GM19468 (cell line): ENCODE measurements around the gene KPNB1.
"Not testable (repeated sequence)": the region's sequence is repeated elsewhere in the genome, so short reads cannot be mapped to it uniquely, and the experiment has no call there.

Source experiments
- ATAC-seq: cut with Tn5 transposase; IDR thresholded peaks from one replicate; pipeline ENCODE4 v1.9.1; 2021; ENCODE audit warnings: mild to moderate bottlenecking, moderate library complexity, moderate number of reproducible peaks; ENCODE audit not compliant: unreplicated experiment; ENCODE audit errors: extremely low read depth

Gene KPNB1

DNA sequence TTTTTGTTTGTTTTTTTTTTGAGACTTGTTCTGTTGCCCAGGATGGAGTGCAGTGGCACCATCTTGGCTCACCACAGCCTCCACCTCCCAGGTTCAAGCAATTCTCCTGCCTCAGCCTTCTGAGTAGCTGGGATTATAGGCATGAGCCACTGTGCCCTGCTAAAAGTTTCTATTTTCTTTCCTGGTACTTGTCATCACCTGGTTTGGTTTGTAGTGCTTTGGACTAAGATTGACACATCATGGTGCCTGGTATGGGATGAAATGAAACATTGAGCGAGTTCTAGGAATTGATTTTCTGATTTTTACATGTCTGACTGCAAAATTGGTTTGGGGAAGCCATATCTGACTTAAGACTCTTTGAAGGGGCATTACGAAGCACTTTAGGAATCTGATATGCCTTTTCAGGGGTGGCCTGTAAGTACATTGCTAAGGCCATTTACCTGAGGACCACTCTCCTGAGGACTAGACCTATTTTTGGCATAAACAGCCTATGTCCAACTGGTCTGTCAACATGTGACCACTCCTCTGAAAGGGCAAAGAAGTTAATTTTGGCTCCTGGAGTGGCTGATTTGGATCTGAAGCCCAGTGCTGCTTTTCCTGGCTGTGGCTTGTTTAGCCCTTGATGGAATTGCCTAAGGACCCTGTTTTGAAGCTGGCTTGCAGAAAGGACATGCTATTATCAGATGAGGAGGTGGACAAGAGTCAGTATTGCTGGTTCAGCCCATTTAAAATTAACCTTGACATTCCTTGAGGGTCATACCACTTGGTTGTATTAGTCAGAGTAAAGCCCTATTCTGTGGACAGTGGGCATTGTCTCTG lies 25.9 kb downstream of the KPNB1 start:
- no peak for ATAC-seq

DNA sequence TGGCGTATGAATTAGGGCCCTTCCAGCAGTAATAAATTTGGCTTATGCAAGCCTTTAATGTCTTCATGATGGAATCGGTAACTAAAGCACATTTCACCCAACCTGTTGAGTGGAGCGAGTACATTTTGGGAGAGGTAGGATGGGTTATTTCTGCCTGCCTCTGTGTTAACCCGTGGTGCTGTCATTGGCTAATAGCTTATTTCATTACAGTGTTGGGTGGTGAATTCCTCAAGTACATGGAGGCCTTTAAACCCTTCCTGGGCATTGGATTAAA lies 26.4 kb downstream of the KPNB1 start:
- no peak for ATAC-seq

DNA sequence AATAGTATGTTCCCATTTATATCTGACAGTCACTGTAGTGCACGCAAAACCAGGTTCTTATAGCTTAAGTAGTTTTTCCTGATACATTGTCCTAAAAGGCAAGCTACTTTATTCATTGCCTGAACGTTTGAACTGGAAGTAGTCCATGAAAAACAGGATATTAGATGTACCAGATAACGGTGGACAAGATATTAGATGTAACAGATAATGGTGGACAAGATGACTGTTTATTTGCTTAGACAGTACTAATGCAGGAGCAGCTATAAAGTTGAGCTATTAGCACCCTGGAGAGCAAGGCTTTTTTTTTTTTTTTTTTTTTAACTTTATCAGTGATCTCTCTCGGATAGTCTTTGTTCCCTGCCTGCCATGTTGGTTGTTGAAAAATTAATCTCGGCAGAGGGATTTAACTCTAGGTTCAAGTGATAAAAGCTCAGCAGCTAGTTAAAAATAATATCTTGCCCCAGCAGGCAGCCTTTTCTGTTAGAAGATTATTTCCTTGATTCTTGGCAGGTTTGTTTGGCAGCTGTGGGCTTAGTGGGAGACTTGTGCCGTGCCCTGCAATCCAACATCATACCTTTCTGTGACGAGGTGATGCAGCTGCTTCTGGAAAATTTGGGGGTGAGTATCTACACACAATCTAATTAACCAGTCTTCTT lies 26.9 kb downstream of the KPNB1 start:
- ATAC-seq: no peak

DNA sequence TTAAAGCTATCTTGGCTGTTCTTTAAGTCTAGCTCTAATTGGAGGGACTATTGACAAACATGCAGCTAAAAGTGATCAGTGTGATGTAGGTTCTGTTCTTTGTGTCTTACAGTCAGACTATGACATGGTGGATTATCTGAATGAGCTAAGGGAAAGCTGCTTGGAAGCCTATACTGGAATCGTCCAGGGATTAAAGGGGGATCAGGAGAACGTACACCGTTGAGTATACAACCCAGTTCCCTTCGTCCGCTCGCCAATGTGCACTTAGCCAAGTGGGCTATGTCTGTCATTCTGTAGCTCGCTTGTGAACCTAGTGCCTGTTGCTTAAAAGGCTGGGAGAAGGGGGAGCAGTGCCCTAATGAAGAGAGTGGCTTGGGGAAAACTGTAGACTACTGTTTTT lies 28.5 kb downstream of the KPNB1 start:
- no peak for ATAC-seq

DNA sequence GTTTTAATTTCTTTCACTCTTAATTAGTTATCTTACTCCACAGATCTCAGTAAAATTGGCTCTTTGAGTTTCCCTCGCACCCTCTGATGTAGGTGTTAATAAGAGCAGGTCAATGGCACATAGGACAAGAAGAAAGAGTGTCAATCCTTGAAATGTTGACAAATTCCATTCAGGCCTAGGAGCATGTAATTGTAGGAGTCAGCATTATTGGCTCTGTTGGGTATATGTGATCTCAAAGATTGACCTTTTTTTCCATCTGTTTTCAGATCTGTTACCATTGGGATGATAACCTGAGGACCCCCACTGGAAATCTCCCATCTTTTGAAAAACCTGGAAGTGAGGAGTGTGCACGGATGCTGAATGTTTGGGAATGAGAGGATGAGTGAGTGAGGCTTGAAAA lies 32.4 kb downstream of the KPNB1 start:
- no peak for ATAC-seq

DNA sequence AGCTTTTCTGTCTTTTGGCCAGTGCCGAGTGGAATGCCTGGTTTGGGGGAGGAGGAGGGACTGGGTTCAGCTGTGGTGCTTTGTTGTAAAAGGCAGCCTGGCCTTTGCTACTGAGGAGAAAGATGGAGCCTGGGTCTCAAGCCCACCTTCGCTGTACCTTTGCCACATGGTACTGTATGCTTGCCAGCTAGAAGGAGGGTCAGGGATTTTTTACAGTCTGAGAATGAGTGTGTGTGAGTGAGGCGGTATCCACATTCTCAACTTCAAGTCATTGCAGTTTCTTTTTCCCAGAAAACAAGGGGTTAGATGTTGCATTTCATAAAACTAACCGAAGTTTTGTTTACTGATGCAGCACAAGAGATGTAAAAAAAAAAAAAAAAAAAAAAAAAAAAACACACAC lies 33.0 kb downstream of the KPNB1 start:
- not testable (repeated sequence) for ATAC-seq

DNA sequence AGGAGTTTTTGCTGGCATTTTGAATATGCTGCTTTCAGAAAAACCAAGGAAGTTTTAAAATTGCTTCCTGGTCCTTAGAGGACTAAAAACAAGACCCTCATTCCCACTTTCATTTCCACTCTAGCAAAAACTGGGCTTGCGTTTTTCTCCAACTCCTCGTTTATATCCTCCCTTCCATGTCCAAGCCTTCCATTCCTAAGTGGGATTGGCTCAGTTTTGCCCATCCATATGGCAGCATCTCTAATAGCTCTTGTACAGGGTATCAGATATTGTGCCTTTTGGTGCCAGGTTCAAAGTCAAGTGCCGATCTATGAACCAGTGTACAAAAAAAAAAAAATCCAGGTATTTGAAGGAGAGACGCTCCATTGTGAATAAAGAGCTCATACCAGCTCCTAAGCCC lies 34.3 kb downstream of the KPNB1 start:
- ATAC-seq: no peak

DNA sequence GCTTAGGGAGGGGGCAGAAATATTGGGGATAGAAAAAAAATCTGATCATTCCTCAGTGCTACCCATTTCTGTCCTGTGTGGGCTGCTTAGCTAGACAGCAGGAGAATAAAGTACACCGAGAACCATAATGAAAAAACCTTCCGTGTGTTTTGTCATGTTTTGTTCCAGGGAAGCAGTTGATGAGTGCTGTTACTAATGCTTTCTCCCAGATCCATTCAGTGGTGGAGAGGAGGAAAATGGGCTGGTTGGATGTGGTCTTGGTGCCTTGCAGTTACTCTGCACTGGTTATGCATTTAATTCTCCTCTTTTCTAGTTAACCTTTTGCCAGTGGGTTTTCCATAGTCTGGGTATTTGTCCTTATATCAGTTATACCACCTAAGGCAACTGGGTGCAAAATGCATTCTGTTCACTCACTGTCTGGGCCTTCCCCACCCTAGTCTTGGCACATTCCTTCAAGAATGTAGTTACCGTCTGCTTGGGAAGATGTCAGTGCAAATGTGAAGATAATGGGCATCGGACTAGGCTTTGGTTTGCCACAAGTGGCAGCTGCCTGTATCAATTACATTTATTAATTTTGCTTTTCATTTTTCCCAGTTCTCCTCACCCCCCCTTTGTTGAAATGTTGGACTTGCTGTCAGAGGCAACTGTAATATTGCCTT lies 34.9 kb downstream of the KPNB1 start:
- ATAC-seq: no peak

DNA sequence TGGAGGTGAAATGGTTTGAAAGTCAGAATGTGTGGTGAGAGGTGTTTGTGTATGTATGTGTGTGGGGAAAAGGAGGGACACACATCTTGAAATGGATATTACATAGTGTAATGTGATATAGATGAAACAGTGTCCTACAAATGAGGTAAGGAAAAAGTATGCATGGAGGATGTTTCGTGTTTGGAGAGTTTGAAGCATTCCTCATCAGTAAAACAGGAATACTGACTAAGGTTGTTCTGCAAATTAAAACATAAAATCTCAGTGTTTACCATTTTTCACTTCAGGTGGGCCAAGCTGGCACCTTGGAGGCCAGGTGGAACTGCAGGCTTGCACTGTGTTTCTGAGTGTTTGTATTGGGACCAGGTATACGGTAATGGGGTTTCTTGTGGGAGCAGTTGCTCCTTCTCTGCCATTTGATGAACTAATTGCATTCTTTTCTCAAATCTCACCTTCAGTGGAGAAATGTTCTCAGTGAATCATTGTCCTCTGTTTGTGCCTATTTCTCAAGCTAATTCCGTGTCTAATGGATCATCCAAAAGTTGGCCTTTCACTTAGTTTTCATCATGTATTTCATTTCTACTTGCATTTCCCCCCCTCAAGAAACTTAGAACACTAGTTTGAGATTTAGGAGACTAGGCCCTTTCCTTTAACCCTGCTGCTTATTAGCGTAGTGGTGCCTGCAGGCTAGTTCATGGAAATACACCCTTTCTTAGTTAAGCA lies 36.0 kb downstream of the KPNB1 start:
- no peak for ATAC-seq

DNA sequence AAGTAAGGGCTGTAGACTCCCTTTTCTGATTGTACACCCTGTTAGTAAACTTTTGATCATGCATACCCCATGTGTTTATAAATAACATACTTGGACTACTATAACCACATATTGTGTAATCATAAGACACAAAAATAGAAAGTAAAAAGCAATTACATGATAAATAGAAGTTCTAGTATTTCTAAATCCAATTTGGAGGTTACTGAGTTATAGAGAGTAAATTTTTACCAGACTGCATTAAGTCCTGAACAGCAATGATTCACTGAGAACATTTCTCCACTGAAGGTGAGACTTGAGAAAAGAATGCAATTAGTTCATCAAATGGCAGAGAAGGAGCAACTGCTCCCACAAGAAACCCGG lies 36.5 kb downstream of the KPNB1 start:
- ATAC-seq: no peak

DNA sequence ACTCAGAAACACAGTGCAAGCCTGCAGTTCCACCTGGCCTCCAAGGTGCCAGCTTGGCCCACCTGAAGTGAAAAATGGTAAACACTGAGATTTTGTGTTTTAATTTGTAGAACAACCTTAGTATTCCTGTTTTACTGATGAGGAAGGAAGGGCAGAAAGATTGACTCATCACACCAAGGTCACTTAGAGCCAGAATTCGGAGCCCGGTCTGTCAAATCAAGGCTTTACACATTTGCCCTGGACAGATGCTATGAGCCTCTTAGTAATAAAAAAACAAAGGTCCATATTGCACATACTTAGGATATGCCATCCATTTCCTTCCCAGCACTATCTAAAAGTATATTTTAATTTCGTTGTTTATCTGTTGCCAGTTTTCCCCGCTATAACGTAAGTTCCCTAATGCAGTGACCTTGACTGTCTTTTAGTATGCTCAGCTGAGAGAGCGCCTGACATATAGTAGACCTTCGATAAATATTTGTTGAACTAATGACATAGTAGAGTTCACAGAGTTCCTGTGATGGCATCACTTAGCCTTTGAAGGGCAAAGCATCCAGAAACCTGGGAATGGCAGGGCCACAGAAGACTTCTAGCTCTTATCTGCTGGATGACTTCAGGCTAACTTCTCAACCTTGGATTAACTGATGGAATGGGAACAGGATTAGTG lies 37.1 kb downstream of the KPNB1 start:
- ATAC-seq: no peak

DNA sequence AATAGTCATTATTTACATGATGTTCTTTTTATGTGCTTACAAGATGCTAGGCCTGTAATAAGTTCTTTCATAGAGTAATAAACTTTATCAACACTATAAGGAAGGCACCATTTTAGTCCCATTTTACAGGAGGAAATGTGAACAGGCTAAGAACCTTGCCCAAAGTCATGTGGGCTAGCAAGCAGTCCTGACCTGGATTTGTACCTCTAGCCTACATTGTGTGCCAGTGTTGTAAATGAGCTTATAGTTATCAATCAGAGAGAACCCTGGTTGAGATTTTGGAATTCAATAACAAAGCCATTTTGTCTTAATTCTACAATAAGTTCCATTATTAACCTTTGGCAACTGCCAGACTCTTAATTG lies 37.6 kb downstream of the KPNB1 start:
- no peak for ATAC-seq

DNA sequence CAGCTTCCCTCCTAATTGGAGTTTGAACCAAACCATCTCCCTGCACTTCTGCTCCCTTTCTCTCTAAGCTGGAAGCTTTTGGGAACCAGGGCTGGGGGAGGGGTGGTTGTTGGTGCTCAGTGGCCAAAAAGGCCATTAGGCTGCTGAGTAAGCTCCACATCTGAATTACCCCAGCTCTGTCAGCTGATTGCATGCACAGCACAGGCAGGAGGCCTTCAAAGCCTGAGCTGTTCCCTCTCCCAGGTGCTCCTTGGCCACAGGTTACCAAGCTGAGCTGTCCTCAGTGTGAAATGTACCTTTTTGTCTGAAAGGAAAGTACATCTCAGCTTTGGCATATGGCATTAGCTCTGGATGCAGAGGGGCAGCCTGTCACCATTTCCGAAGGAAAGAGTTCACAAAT lies 38.0 kb downstream of the KPNB1 start:
- ATAC-seq: no peak

DNA sequence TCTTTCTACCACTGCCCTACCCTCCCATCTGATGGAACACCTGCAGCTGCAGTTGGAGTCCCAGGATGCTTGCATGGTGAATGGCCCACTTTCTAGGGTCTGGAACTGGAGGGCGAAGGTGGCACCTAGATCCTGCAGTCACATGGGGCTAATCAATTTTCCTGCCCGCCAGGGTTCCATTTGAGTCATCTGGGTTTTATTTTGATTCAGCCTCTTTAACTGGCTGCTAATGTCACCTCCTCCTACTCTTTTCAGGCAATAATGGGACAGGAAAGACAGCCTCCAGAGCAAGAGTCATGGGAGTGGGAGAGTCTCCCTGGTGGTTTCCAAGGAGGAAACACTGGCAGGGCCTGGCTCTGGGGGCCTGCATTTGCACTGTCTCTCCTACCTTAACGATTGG lies 40.4 kb downstream of the KPNB1 start:
- no peak for ATAC-seq

DNA sequence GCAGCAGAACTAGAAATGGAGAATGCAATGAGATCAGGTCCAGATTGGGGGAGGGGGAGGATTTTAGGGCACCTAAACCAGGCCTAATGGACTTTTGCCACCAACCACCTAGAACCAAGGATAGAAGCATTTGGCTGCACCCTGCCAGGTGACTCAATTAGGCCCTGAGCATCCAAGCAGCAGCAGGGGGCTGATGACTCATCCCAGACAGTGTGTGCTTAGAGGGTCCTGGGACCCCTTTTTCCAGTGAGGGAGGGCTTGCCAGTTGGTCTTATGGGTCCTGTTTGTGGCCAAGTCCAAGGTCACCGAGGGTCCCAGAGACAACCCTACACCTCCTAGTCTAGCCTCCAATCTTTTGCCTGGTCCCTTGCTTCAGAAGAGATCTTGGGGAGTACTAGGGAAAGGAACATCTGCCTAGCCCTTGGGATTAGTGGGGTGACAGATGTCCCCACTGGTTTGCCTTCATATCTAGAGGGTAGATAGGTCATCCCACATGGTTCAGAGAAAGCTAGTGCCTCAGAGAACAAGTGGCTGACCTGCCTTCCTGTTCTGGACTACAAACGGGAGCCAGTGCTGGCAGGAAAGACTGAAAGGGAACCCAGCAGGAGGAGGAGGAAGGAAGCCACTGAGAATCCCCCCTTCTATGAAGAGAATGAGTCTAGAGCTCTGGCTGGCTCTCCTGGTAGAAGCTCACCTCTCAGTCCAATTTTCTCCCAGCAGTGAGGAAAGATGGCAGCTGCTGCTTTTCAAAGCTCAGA lies 42.6 kb downstream of the KPNB1 start:
- no peak for ATAC-seq

DNA sequence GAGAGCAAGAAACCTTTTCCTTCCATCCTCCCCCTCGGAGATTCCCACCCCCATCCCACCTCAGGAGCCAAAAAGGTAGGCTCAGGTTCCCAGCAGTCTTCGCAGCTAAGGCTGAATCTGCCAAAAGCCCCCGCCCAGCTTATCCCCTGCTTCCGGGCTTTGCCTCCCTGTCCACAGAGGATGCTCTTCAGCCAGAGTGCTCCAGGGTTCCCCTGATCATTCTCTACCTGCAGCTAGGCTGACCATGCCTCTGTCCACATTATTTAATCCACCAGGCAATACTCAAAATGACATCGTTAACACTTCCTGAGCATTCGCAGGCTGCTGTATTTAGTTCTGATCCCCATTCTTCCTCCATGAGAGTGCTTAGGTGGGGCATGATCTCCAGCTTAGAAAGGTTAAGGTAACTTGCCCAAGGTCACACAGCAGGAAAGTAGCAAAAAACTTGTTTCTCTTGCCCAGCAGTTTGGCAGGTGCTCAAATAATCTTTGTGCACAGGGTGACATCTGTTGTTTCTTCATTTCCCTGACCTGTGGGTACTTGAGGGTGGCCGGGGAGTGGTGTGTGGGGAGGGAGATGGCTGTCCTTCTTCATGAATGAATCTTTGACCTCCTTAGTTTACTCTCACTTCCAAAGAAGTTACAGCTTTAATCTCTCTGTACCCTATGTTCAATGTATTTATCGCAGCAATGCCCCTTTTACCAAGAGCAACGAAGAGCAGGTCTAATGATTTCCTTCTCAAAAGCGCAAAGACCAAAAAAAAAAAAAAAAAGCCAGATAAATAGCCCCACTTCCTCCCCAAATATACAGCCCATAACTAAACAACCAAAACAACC lies 43.4 kb downstream of the KPNB1 start:
- ATAC-seq: no peak

DNA sequence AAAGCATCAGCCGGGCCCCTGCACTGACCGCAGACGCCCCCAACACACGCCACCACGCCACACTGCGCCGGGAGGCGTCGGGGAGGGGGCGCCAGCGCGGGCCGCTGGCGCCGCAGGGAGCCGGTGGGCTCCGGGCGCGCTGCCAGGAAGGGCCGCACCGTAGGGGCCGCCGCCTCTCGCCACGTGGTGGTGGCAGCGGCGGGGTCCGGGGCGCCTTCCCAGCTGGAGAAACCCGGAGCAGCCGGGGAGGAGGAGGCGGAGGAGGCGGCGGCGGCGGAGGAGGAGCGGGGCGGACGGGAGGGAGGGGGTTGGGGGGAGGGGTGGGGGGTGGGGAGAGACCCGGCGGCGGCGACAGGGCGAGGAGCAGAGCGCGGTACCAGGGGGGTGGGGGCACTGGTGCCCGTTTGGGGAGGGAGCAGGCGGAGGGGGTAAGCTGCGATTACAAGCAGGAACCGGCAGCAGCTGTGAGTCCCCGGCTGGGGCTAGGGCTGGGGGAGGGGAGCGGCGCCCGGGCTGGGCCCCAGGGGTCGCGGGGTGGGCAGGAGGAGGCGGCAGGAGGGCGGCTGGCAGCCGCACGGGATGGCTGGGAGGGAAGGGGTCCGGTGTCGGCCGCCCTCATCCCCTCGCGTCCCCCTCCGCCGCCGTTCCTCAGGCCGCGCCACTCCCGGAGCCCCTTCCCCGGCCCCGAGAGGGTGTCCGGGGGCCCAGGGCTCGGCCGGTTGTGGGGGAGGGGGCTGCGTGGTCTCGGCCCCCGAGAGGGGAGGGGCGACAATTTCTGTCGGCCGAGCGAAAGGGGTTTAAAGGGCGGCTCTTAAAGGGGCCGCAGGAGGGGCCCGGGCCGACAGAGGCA lies 44.2 kb downstream of the KPNB1 start, which contains the start of gene TBKBP1:
TBKBP1 (plus strand) TSS at position 431 of the 850 bp plus-strand sequence. CDS start 1,952 bp downstream, outside the sequence.
- no peak for ATAC-seq
